ENCODE data around the gene ULK3.

ULK3 gene

DNA sequence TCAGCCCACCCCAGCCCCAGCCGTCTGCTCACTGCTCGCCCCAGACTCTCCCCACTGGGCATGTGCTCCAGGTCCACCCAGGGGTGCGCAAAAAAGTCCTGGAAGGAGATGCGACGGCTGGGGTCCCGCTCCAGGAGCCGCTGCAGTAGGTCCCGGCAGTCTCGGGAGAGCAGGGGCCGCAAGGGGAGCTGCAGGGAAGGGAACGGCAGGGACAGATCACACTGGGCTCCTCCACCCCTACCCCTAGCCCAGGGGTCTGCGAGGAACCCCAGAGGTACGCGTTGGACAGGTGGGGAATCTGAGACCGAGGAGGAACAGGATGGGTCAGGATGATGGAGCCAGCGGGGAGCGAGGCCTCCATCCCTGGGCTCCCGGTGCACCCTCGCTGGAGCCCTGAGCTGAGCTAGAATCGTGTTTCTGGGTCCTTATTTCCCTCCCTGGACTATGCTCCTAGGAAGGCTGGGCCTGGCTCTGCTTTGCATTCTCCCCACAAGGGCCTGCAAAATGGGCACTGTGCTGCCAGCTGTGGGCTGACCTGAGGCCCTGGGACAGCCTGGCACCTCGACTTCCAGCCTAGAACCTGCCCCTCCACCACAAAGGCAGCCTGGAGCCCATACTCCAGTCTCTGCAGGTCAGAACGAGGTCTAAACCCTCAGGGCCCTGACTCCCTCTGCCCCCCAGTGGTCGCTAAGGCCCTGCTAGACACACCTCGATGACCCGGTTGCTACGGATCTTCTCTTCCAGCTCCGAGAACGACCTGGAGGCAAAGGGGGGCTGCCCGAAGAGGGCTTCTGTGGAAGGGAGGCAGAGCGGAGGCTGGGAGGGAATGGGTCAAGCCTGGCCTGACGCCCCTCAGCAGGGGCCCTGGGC is 3.2 kb downstream of the ULK3 start:
- no peak for DNase-seq

DNA sequence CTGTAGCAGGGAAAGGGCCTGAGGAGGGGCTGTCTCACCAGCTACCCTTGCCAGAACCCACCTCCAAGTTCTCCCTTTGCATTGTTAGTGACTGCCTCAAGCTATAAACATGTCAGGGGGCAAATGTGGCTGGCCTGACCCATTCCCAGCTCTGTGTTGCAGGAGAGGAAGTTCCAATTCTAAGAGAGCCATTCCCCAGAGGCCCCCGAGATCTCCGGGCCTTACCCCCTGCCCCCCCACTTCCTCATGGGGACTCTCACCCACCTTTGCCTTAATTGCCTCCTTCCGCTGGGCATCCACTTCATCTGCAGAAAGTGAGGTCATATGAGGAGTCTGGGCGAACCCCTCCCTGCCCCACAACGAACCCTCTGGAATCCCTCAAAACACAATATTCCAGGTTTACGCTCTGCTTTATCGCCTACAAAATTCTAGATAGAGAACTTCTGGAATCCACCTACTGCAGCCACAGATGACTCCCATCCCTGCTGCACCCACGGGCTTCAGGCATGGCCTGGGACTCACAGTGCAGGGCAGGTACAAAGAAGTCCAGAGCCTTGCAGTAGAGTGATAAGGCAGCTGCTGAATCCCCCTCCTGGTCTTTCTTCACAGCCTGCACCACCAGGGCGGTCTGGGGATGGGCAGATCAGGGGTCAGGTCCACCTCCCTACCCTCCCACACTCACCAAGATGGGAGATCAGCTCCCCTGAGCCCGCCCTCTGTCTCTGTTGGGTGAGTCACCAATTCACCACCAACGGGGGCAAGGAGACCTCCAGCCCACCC is 4.0 kb downstream of the ULK3 start:
- DNase-seq: no peak

GRCh38 chr15:74838137-74838516 is 4.8 kb downstream of the ULK3 start:
- no peak for DNase-seq

DNA sequence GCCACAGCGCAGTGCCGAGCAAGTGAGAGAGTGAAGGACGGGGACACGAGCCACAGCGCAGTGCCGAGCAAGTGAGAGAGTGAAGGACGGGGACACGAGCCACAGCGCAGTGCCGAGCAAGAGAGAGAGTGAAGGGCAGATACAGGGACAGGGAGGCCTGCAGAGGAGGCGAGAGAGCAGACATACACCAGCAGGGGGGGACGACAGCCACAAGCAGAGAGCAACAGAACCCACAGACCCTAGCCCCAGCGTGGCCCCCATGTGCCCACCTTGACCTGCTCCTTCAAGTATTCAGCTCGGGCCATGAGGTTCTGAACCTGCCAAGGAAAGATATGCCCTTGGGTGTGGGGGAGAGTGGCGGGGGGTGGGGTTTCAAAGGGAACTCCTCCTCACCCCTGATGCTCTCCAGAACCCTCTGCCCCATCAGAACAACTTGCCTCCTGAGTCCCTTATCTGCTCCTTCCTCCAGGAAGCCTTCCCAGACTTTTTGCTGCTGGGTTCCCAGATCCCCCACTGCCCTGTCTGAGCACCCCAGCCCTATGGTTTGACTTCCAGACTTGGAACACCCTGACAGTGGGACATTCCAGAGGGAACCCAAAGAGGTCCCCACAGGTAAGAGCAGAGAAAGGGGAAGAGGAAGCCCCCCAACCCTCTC is 5.3 kb downstream of the ULK3 start:
- DNase-seq: no peak

- DNase-seq: no peak
Observed at GRCh38 chr15:74836846-74837245, 6.1 kb downstream of the ULK3 start.

GRCh38 chr15:74835312-74835823 is 7.6 kb downstream of the ULK3 start:
- DNase-seq: peak; percentile 60

DNA sequence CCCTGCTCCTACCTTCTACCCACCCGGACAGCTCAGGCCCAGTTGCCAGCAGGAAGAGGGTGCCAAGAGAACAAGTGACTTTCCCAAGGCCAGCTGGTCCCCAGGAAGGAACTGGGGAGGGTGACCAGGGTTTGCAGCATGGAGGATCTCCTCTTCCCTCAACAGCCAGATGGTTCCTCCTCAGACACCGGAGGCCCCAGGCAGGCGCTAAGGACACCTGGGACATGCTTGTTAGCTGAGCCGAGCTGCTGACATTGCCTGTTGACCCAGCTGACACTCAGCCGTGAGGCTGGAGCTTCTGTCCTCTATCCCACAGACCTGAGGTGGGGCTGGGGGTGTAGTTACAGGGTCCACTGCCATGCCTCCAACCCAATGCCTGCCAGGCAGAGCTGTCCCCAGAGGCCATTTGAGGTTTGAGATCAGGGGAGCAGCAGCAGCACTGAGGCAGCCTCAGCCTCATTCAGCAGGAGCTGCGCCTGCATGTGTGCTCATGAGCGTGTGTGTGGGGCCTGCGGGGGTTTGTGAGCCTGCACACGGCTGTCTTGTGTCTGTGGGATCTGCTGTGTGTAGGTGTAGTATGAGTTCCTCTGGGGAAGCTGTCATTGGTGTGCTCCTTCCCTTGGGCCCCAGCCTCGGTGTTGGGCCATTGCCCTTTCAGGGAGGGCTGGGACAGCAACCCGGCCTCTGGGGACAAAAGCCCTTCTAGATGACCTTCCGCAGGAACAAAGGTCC is 9.4 kb downstream of the ULK3 start:
- DNase-seq: no peak

GRCh38 chr15:74832826-74833225 is 10.1 kb downstream of the ULK3 start:
- DNase-seq: no peak

DNA sequence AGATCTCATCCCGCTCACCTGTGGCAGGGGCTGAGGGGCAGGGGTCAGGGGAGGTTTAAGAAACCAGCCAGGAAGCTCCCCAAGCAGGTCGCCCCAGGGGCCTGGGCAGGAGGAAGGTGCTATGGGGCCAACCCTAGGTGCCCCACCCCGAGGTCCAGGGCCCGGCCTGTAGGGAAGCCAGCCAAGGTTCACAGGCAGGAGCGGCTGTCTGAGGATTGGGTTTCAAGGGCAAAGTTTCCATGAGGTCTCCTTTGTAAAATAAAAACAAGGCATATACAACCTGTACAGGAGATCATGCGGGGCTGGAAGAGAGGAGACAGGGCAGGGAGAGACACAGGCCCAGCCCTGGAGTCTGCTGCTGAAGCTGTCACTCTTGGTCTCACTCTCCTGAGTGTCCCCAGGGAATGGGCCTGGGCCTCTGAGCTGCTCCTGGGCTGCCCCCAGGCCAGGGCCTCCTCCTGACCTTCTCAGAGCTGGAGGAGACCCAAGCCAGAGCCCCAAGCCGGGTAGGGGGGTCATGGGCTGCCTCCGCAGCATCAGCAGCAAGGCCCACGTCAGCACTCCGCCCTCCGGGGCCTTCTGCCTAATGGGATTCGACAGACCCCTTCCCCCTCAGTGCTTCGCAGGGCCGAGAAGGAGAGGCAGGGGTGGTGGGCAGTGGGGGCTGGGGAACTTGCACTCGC is 11.0 kb downstream of the ULK3 start:
- DNase-seq: no peak

GRCh38 chr15:74830868-74831267 is 12.1 kb downstream of the ULK3 start:
- no peak for DNase-seq

DNA sequence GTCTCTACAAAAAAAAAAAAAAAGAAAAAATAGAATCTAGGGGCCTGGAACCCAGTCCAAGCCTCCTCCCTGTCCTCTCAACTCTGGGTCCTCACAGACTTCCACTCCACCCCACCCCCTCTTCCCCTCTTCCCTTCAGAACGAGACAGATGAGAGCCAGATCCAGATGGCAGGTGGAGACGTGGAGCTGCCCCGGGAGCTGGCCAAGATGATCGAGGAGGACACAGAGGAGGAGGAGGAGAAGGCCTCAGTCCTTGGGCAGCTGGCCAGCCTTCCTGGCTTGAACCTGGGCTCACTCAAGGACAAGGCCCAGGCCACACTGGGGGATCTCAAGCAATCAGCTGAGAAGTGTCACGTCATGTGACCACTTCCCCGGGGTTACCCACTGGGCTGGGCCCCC is 13.0 kb downstream of the ULK3 start:
- DNase-seq: no peak

- no peak for DNase-seq
Observed at GRCh38 chr15:74829486-74829885, 13.5 kb downstream of the ULK3 start.

- DNase-seq: no peak
Observed at GRCh38 chr15:74828835-74829234, 14.1 kb downstream of the ULK3 start.

- DNase-seq: no peak
Observed at GRCh38 chr15:74827614-74828013, 15.3 kb downstream of the ULK3 start.

- no peak for DNase-seq
Observed at GRCh38 chr15:74826921-74827320, 16.0 kb downstream of the ULK3 start.

GRCh38 chr15:74826364-74826819 is 16.6 kb downstream of the ULK3 start, which contains the start of gene CPLX3:
TSS of gene CPLX3 (plus strand) at chr15:74826627. CDS start at chr15:74826704, 77 bp downstream.
- DNase-seq: no peak

GRCh38 chr15:74825866-74826265 is 17.1 kb downstream of the ULK3 start:
- no peak for DNase-seq

DNA sequence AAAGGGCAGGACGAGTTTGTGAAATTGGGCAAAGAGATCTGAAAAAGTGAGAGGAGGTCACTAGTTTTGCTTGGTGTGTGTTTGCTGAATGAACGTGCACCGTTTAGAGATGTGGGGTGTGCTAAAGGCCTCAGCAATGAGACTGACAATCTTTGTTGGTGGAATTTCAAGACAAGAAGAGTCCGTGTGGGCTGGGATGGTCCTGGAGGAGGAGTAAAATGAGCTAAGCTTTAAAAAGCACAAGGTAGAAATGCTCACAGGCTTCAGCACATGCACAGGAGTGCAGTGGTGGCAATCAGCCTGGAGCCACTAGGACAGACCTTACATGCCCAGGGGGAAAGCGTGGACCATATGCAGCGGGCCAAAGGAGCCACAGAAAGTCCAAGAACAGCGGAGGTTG is 18.0 kb downstream of the ULK3 start:
- no peak for DNase-seq

- DNase-seq: no peak
Observed at GRCh38 chr15:74823324-74823723, 19.6 kb downstream of the ULK3 start.

GRCh38 chr15:74822233-74822632 is 20.7 kb downstream of the ULK3 start:
- DNase-seq: no peak

DNA sequence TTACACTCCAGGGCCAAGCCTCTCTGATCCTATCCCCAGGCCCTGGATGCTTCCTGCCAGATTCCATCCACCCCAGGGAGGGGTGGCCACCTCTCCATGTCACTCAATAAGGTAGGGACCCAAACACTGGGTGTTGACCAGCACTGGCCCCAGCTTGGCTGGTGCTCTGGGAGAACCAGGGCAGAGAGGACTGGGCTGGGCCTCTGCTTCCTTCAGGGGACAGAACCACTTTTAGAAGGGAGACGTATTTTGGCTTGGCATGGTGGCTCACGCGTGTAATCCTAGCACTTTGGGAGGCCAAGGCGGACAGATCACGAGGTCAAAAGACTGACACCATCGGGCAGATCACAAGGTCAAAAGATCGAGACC is 21.2 kb downstream of the ULK3 start:
- no peak for DNase-seq
